ENCODE results near the gene DMBX1. TPM values are rescaled to one million over a fixed set of nuclear protein-coding genes. Genes with fewer than 3 reads are reported as not detected.

Gene DMBX1
- total and polyA plus RNA-seq, 5 donors from 2014 or later: not detected

DNA sequence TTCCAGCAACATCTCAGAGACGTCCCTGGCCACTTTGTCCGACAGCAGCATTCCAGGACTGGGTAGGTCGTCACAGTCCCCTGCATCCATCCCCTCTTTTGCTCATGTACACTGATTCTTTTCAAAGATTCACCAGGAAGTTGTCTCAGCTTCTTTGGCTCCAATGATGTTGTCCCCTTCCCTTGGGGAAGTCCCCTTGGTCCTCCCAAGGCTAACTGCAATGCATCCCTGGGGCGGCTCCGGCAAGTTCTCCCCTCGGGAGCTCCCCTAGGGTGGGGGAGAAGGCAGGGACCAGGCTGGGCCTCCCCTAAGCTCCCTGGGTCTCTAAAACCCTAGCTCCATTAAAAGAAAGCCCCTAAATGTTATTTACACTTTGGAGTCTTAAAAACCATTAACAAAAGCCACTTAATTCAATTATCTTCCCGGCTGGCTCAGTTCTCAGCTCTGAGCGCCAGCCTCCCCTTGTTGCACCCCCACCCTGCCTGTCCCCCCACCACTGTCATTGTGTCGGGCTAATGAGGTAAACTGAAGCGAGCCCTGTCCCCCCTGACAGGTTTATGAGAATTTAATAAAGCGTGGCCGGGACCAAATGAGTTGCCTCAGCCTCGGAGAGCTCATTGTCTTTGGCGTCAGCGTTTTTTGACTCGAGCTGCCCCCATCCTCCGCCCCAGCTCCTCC lies 36.5 kb downstream of the DMBX1 start:
- H3K9me3 Mint-ChIP-seq: no peaks in the 10 kb centered on the region
- H3K27me3 ChIP-seq (ENCODE audit: control insufficient read depth, insufficient read depth, low read length): no peaks in the 10 kb centered on the region
- H3K4me1 Mint-ChIP-seq: peaks cover 11 to 25% (median 16%) of the 10 kb centered on the region in 4 donors
- ATAC-seq (ENCODE audit: low read depth in 2 of 2) (no peak), DNase-seq (no peak)
- no peak overlapping the region for H3K4me3 Mint-ChIP-seq
- H3K36me3 ChIP-seq (ENCODE audit: control insufficient read depth, insufficient read depth, low read length): no peaks in the 10 kb centered on the region
- H3K4me1 ChIP-seq (ENCODE audit: control insufficient read depth, insufficient read depth, low read length, poor library complexity, severe bottlenecking): peaks cover 5% of the 10 kb centered on the region
- H3K27me3 Mint-ChIP-seq: peaks cover 10% of the 10 kb centered on the region
- H3K4me3 ChIP-seq (ENCODE audit: low read depth, low read length): no peak overlapping the region
- no peaks in the 10 kb centered on the region for H3K9me3 ChIP-seq (ENCODE audit: control insufficient read depth in 2 of 2, low read length in 2 of 2)
- no peak overlapping the region for H3K27ac Mint-ChIP-seq
- no peak overlapping the region for H3K27ac ChIP-seq (ENCODE audit: insufficient read depth, low read length, poor library complexity, severe bottlenecking)
- H3K36me3 Mint-ChIP-seq: no peaks in the 10 kb centered on the region

DNA sequence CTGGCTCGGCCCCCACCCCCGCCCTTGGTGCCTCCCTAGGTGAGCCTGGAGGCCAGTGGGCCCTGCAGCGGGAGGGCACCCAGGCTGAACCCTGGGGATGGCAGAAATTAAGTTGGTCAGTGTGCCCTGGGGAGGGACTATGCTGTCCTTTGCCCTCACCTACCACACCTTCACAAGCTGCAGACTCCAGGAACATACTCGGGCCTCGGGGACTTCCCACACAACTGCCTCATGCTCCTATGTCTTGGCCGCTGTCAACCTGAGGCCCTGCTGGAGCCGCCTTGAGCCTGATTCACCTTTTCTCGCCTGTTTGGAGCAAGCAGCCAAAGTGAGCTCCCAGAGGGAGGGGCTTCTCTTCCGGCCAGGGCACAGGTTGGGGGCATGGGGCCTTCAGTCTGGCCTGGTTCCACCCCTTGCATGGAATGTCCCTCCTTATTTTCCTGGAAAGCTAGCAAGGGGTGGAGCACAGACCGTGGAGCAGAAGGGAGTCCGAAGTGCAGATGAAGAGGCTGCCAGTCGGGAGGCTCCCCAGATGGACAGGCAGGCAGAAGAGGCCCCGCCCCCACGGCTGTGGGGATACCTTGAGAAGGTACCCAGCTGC lies 37.2 kb downstream of the DMBX1 start:
- Mint-ChIP-seq H3K36me3 (no peaks in the 10 kb centered on the region), H3K4me1 (peaks cover 10 to 27% (median 18%) of the 10 kb centered on the region in 4 donors), H3K4me3 (peak overlapping the region in 1 of 4 donors; percentile 43), H3K27ac (no peak overlapping the region), H3K9me3 (no peaks in the 10 kb centered on the region), H3K27me3 (peaks cover 10% of the 10 kb centered on the region)
- H3K27ac ChIP-seq (ENCODE audit: insufficient read depth, low read length, poor library complexity, severe bottlenecking): no peak overlapping the region
- ATAC-seq (ENCODE audit: low read depth in 2 of 2): no peak
- H3K4me3 ChIP-seq (ENCODE audit: low read depth, low read length): no peak overlapping the region
- H3K36me3 ChIP-seq (ENCODE audit: control insufficient read depth, insufficient read depth, low read length): no peaks in the 10 kb centered on the region
- DNase-seq: no peak
- no peaks in the 10 kb centered on the region for H3K27me3 ChIP-seq (ENCODE audit: control insufficient read depth, insufficient read depth, low read length)
- H3K9me3 ChIP-seq (ENCODE audit: control insufficient read depth in 2 of 2, low read length in 2 of 2): no peaks in the 10 kb centered on the region
- peaks cover 5% of the 10 kb centered on the region for H3K4me1 ChIP-seq (ENCODE audit: control insufficient read depth, insufficient read depth, low read length, poor library complexity, severe bottlenecking)

DNA sequence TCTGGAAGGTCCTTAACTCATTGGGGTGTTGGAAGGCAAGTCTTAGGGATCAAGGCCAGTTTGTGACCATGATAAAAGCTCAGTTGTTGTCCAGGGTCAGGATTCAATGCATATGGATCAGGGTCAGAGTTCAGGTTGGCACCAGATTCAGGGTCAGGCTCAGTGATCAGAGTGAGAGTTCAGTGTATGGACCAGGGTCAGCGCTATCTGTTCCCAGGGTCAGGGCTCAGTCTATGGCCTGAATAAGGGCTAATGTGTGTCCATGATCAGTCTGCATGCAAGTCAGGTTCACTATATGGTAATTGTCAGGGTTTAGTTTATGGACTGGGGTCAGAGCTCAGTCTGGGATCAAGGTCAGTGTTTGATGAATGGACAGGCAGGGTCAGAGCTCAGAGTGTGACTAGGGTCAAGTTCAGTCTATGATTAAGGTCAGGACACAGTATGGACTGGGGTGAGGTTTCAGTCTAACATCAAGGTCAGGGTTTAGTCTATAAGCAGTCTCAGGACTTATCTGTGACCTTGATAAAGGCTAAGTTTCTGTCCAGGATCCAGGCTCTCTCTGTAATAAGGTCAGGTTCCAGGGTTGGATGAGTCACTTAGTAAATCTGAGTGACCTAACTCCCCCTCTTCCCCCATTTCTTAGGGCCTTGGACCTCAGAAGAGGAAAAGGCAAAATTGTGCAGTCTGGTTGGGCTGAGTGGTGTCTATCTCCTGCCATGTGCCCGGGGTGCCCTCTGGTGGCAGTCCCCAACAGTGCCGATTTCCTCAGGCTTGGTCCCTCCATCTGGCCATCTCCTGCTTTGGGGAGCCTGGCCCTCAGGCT lies 38.0 kb downstream of the DMBX1 start:
- DNase-seq (peak; percentile 47 to 75 (median 60)), ATAC-seq (ENCODE audit: low read depth in 2 of 2) (peak in 1 of 2 donors; percentile 49)
- Mint-ChIP-seq H3K9me3 (no peaks in the 10 kb centered on the region), H3K4me3 (peak overlapping the region in 2 of 4 donors; percentile 1 to 81), H3K27me3 (peaks cover 10% of the 10 kb centered on the region), H3K36me3 (no peaks in the 10 kb centered on the region), H3K4me1 (peaks cover 6 to 19% (median 13%) of the 10 kb centered on the region in 4 donors), H3K27ac (peak overlapping the region in 1 of 3 donors; percentile 89)
- no peaks in the 10 kb centered on the region for H3K9me3 ChIP-seq (ENCODE audit: control insufficient read depth in 2 of 2, low read length in 2 of 2)
- no peaks in the 10 kb centered on the region for H3K36me3 ChIP-seq (ENCODE audit: control insufficient read depth, insufficient read depth, low read length)
- H3K4me1 ChIP-seq (ENCODE audit: control insufficient read depth, insufficient read depth, low read length, poor library complexity, severe bottlenecking): peaks cover 5% of the 10 kb centered on the region
- no peak overlapping the region for H3K4me3 ChIP-seq (ENCODE audit: low read depth, low read length)
- H3K27me3 ChIP-seq (ENCODE audit: control insufficient read depth, insufficient read depth, low read length): no peaks in the 10 kb centered on the region
- no peak overlapping the region for H3K27ac ChIP-seq (ENCODE audit: insufficient read depth, low read length, poor library complexity, severe bottlenecking)

DNA sequence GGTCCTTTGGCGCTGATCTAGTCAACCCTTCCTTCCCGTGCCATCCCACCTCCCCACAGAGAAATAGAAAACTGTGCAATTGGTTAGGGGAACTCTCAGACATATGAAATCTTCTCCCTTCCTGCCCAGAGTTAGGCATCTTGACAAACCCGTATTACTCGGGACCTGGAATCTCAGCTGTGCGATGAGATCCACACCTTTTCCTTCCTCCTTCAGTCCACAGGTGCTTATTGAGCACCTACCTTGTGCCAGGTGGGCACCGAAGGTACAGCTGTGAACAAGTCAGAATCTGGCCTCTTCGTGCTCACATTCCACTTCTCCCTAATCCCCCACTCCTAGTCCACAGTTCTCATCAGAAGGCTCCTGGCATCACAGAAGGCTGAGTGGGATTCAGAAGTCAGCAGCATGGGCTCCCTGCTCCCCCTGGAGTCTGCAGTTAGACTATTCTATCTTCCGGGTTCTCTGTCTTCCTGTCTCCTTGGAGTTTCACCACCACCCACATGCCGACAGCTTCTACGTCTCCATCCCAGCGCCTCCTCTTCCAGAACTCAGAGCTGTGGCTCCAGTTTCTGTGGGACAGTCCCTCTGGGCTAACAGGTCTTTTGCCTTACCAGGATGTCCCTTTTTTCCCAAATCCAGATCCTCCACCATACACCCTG lies 38.8 kb downstream of the DMBX1 start:
- DNase-seq: peak in 1 of 3 donors; percentile 29
- no peaks in the 10 kb centered on the region for H3K36me3 Mint-ChIP-seq
- Histone ChIP-seq H3K4me3 (ENCODE audit: low read depth, low read length) (no peak overlapping the region), H3K9me3 (ENCODE audit: control insufficient read depth in 2 of 2, low read length in 2 of 2) (no peaks in the 10 kb centered on the region), H3K36me3 (ENCODE audit: control insufficient read depth, insufficient read depth, low read length) (no peaks in the 10 kb centered on the region), H3K4me1 (ENCODE audit: control insufficient read depth, insufficient read depth, low read length, poor library complexity, severe bottlenecking) (peaks cover 7% of the 10 kb centered on the region), H3K27ac (ENCODE audit: insufficient read depth, low read length, poor library complexity, severe bottlenecking) (no peak overlapping the region), H3K27me3 (ENCODE audit: control insufficient read depth, insufficient read depth, low read length) (no peaks in the 10 kb centered on the region)
- H3K27me3 Mint-ChIP-seq: peaks cover 10% of the 10 kb centered on the region
- no peak for ATAC-seq (ENCODE audit: low read depth in 2 of 2)
- no peaks in the 10 kb centered on the region for H3K9me3 Mint-ChIP-seq
- peak overlapping the region; percentile 9 to 89 (median 41) for H3K27ac Mint-ChIP-seq
- peaks cover 6 to 19% (median 13%) of the 10 kb centered on the region in 4 donors for H3K4me1 Mint-ChIP-seq
- H3K4me3 Mint-ChIP-seq: peak overlapping the region; percentile 16 to 81 (median 40)

DNA sequence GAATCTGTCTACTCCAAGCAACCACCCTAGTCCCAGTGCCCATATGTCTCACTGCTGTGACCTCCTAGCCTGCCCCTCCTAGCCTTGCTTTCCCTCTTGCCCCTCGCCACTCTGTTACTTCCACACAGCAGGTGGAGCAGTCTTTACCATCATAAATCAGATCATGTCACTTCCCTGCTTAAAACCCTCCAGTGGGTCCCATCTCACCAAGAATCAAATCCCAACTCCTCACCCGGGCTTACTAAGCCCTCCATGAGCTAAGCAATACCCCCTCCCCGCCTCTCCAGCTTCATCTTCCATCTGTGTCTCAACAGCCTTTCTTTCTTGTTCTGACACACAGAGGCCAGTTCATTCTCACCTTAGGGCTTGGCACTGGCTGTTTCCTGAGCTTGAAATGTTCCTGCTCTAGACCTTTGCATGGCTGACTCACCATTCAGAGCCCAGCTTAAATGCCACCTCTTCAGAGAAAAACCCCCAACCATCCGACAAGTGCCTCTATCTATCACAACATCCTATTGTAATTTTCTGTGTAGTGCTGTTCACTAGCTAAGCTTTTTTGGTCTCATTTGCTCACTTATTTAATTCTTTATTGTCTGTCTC lies 39.5 kb downstream of the DMBX1 start:
- Mint-ChIP-seq H3K27me3 (peaks cover 10% of the 10 kb centered on the region), H3K4me1 (peaks cover 6 to 20% (median 15%) of the 10 kb centered on the region in 4 donors), H3K4me3 (peak overlapping the region in 3 of 4 donors; percentile 10 to 58 (median 55))

DNA sequence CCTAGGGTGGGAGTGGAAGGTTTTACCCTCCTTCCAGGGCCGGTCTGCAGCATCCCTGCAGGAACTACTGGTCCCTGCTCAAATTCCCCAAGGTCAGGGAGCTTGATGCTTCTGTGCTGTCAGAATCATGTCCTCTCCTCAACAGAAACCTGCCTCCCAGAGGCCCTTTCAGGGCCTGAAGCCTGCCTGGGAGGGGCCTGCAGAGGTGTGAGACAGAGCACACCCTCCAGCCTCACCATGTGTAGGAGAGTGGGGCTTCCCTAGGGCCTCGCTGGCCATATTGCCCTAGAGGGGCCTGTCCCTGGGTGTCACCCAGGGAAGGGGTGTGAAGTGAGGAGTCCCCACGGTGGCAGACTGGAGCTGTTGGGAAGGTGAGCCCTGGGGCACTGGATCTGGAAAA lies 40.7 kb downstream of the DMBX1 start:
- Mint-ChIP-seq H3K4me3 (no peak overlapping the region), H3K27ac (peak overlapping the region in 1 of 3 donors; percentile 77), H3K9me3 (no peaks in the 10 kb centered on the region), H3K27me3 (peaks cover 17% of the 10 kb centered on the region), H3K36me3 (no peaks in the 10 kb centered on the region), H3K4me1 (peaks cover 6 to 20% (median 15%) of the 10 kb centered on the region in 4 donors)
- Histone ChIP-seq H3K9me3 (ENCODE audit: control insufficient read depth in 2 of 2, low read length in 2 of 2) (no peaks in the 10 kb centered on the region), H3K4me3 (ENCODE audit: low read depth, low read length) (no peak overlapping the region), H3K27me3 (ENCODE audit: control insufficient read depth, insufficient read depth, low read length) (no peaks in the 10 kb centered on the region), H3K36me3 (ENCODE audit: control insufficient read depth, insufficient read depth, low read length) (no peaks in the 10 kb centered on the region), H3K4me1 (ENCODE audit: control insufficient read depth, insufficient read depth, low read length, poor library complexity, severe bottlenecking) (peaks cover 11% of the 10 kb centered on the region), H3K27ac (ENCODE audit: insufficient read depth, low read length, poor library complexity, severe bottlenecking) (no peak overlapping the region)
- no peak for ATAC-seq (ENCODE audit: low read depth in 2 of 2)
- DNase-seq: no peak

More for the DNA sequence above, 39.5 kb downstream of the DMBX1 start:
- H3K27ac Mint-ChIP-seq: peak overlapping the region; percentile 41 to 89 (median 74)
- Histone ChIP-seq H3K9me3 (ENCODE audit: control insufficient read depth in 2 of 2, low read length in 2 of 2) (no peaks in the 10 kb centered on the region), H3K36me3 (ENCODE audit: control insufficient read depth, insufficient read depth, low read length) (no peaks in the 10 kb centered on the region), H3K4me3 (ENCODE audit: low read depth, low read length) (no peak overlapping the region), H3K27ac (ENCODE audit: insufficient read depth, low read length, poor library complexity, severe bottlenecking) (no peak overlapping the region), H3K27me3 (ENCODE audit: control insufficient read depth, insufficient read depth, low read length) (no peaks in the 10 kb centered on the region), H3K4me1 (ENCODE audit: control insufficient read depth, insufficient read depth, low read length, poor library complexity, severe bottlenecking) (peaks cover 11% of the 10 kb centered on the region)
- ATAC-seq (ENCODE audit: low read depth in 2 of 2) (peak in 1 of 2 donors; percentile 24), DNase-seq (peak in 1 of 3 donors; percentile 72)
- no peaks in the 10 kb centered on the region for H3K9me3 Mint-ChIP-seq
- no peaks in the 10 kb centered on the region for H3K36me3 Mint-ChIP-seq
